Measurements from ENCODE around the gene MDFIC.

MDFIC gene

GRCh38 chr7:115043605-115044004 lies 121.7 kb downstream of the MDFIC start:
- DNase-seq = no peak

GRCh38 chr7:115044224-115044623 lies 122.3 kb downstream of the MDFIC start:
- DNase-seq = no peak

DNA sequence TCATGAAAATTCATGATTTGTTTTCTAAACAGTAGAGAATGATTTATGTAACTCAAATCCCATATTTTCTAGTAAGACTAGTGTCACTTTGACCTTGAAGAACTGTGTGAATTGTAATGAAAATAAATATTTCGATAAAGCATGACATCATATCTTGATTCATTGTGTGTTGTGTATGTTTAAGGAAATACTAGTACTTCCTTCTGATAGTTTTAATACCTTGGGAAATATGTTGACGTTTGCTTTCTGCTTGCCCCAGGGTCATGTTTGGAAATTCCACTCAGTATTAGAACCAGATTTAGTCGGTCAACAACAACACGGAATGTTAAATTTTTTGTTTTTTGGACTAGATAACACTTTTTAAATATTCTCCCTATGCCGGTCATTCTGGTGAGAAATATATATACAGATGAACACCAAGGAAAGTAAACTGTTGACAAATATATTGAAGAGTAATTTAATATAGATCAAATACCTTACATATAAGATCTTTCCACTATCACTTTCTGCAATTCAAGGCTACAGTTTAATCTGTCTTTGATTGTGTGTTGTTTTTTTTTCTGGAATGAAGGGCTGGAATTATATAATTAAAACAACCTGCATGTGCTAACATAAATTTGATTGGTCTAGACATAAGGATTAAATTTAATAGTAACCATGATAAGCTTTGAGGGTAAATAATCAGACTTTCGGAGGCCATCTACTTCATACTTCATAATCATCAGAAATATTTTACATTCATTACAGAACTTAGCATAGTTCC lies 126.2 kb downstream of the MDFIC start:
- no peak for DNase-seq

GRCh38 chr7:115052706-115053105 lies 130.8 kb downstream of the MDFIC start:
- no peak for DNase-seq

DNA sequence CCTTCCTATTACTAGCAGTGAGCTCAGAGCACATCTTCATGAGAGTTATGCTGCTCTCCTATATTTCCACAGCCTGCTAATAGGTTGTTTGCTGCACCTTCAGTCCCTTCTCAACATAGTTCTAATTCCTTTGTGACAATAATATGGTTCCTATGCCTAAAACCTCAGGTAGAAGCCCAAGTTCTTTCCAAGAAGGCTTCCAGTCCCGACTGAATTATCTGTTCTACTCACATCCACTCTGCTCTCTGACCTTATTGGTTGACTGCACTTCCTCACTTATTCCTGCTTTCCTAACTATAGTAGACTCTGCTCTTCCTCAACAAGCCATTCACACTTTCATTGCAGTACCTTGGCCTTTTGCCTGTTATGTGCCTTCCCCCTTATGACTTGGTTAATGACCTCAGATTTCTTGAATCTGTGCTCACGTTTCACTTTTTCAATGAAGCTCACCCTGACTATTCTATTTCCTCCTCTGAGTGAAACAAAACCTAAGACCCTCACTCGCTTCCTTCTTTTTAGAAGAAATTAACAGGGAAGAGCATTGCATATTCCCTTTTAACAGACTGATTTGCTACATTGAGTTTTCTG lies 132.7 kb downstream of the MDFIC start:
- no peak for DNase-seq

DNA sequence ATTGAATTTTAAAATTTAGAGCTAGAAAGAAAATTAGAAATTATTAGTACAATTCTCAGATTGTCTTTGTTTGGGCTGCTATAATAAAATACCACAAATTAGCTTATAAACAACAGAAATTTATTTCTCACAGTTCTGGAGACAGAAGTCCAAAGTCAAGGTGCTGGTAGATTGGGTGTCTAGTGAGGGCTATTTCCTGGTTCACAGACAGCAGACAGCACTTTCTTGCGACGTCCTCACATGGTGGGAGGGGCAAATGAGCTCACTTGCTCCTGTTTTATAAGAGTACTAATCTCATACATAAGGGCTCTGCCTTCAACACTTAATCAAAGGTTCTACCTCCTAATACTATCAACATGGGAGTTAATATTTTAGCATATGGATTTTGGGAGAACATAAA lies 134.1 kb downstream of the MDFIC start:
- DNase-seq = no peak

DNA sequence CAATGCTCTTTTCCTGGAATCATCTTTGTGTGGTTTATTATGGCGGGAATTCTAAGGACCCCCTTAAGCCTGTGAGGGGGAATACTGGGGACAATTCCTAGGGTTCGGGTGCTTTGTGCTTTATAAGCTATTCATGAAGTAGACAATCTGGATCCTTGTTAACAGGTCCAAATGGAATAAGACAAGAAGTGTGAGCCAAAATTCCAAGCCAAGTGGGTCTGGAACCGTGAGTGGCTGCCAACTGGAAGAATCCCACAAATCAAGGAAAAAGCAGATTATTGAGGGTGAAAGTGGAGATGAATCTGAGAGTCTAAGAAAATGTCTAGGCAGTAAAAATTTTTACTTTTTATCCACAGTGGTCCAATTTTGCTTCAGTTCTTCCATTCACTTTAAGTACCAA lies 136.8 kb downstream of the MDFIC start:
- DNase-seq = no peak

DNA sequence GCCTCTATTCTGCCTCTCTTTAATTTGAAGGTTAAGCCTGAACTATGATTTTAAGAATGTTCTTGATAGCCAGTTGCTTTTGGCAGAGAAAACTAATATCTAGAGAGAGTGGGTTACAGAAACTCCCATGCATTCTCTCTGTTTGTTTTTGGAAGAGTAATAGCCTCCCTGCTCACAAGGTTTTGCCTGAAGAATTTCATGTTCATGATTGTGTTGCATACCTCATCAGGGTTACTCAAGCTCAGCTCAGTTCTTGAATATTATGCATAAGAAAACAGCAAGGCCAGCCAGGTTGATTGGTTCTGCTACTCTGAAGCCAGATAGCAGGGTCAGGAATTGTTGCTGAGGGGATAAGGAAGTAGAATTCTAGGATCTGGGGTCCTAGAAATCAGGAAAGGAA lies 137.4 kb downstream of the MDFIC start:
- no peak for DNase-seq

DNA sequence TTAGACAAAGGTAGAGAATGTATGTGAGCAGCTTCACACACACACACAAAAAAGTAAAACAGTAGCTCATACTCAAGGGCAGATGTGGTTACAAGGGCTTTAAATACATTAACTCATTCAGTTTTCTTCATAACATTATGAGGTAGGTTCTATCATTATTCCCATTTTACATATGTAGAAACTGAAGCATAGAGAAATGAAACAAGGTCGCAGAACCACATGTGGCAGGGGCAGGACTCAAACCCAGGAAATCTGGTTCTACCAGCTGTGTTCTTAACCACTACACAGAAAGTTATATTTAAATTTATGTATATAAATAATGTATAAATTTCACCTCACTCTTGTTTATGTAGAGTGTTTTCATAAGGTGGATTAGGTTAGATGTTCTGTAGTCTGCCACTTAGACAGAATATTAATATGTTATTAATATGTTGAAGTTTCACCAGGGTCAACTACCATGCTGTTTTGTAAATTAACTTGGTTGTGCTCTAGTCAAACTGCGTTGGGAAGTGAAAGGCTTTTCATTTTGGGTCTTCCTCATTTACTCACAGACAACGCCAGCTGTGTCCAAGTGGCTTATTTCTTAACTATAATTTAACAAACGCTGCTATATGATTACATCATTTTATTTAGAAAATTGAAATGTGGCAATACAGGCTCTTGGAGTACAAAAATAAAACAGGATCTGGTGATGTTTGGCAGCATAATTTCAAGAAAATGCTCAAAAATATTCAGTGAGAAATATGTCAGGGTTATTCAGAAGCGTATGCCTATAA lies 138.4 kb downstream of the MDFIC start:
- DNase-seq = no peak

DNA sequence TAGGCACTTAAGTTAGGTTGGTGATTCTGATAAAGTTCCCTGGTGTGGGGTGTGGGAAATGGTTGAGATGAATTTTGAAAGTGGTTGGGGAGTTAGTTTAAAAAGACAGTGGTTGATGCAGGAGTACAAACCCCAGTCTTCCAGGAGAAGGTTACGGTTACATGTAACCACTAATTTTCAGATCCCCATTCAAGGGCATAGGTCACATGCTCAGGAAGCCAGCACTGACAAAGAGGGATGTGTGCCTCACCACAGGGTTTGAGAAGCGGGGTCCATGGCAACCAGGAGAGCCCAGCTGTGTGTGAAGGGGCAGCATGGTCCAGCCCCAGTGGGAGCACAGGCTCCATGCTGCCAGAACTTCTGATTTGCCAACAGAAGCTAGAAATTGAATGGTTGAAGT lies 144.2 kb downstream of the MDFIC start:
- no peak for DNase-seq

- no peak for DNase-seq
Measured at GRCh38 chr7:115066634-115067033, 144.7 kb downstream of the MDFIC start.

- DNase-seq = no peak
Measured at GRCh38 chr7:115068220-115068619, 146.3 kb downstream of the MDFIC start.

Measured in CD4-positive, alpha-beta T cell treated with Interleukin-17A for 4 hours (primary cell).